Liver (tissue), 9 donors: ENCODE measurements around the gene MTOR. TPM values are rescaled to one million over a fixed set of nuclear protein-coding genes. Genes with fewer than 3 reads are reported as not detected.

Experiments used
- DNase-seq: peaks from one replicate; pipeline ENCODE4 v3.0.0-alpha.2; 2017; ENCODE audit warnings: low spot score
- H3K27ac ChIP-seq, 2 donors: one replicate each; pipeline ENCODE4 v1.7.0; 2013; ENCODE audit warnings: inconsistent platforms in 2 of 2, low read length in 2 of 2, control low read depth in 1 of 2, low read depth in 1 of 2, mild to moderate bottlenecking in 1 of 2
- H3K27me3 ChIP-seq, 4 donors: one replicate each; pipeline versions ENCODE4 v1.6.1 to v1.7.0; 2013; ENCODE audit warnings: low read length in 3 of 4, inconsistent platforms in 1 of 4, mild to moderate bottlenecking in 1 of 4, moderate library complexity in 1 of 4; ENCODE audit not compliant: control insufficient read depth in 4 of 4, insufficient read depth in 4 of 4
- H3K36me3 ChIP-seq, 4 donors: one replicate each; pipeline versions ENCODE4 v1.6.1 to v1.7.0; 2013; ENCODE audit warnings: low read length in 3 of 4, mild to moderate bottlenecking in 3 of 4, low read depth in 1 of 4, moderate library complexity in 1 of 4; ENCODE audit not compliant: control insufficient read depth in 4 of 4, insufficient read depth in 3 of 4
- H3K4me1 ChIP-seq, 4 donors: one replicate each; pipeline versions ENCODE4 v1.6.1 to v1.7.0; 2013; ENCODE audit warnings: low read length in 3 of 4, mild to moderate bottlenecking in 3 of 4, moderate library complexity in 1 of 4; ENCODE audit not compliant: control insufficient read depth in 4 of 4, insufficient read depth in 4 of 4
- H3K4me3 ChIP-seq, 3 donors: one replicate each; pipeline versions ENCODE4 v1.6.1 to v1.7.0; 2013; ENCODE audit warnings: low read length in 3 of 3, control low read depth in 1 of 3, low read depth in 1 of 3, mild to moderate bottlenecking in 1 of 3
- H3K9ac ChIP-seq, 2 donors: one replicate each; pipeline ENCODE4 v1.7.0; 2013; ENCODE audit warnings: low read length in 2 of 2, mild to moderate bottlenecking in 2 of 2, moderate library complexity in 2 of 2, control low read depth in 1 of 2, low read depth in 1 of 2
- H3K9me3 ChIP-seq, 4 donors: one replicate each; pipeline versions ENCODE4 v1.6.1 to v1.7.0; 2013; ENCODE audit warnings: low read length in 3 of 4; ENCODE audit not compliant: control insufficient read depth in 4 of 4
- CTCF ChIP-seq: fragments of 150-350 bp; IDR thresholded peaks from 2 replicates; pipeline ENCODE4 v1.5.1; 2017; ENCODE audit warnings: improper control_type of control experiment, low read depth, low read length; ENCODE audit not compliant: missing input control
- EGR1 ChIP-seq, 2 donors: IDR thresholded peaks; 2 replicates each; pipeline ENCODE4 v1.6.1; 2016 to 2018; ENCODE audit warnings: antibody characterized with exemption in 2 of 2, low read depth in 2 of 2
- FOXA1 ChIP-seq: IDR thresholded peaks from 2 replicates; pipeline ENCODE4 v1.6.1; 2016; ENCODE audit warnings: antibody characterized with exemption
- FOXA2 ChIP-seq: IDR thresholded peaks from 2 replicates; pipeline ENCODE4 v1.6.1; 2016; ENCODE audit warnings: antibody characterized with exemption
- GABPA ChIP-seq, 2 donors: IDR thresholded peaks in 1 of 2; conservative IDR thresholded peaks in 1 of 2; 2 replicates each; pipeline ENCODE4 v1.6.1; 2016; ENCODE audit warnings: antibody characterized with exemption in 2 of 2, mild to moderate bottlenecking in 1 of 2, moderate library complexity in 1 of 2
- HNF4A ChIP-seq, 2 donors: conservative IDR thresholded peaks; 2 replicates each; pipeline ENCODE4 v1.6.1; 2016; ENCODE audit warnings: antibody characterized with exemption in 2 of 2, mild to moderate bottlenecking in 2 of 2
- HNF4G ChIP-seq: IDR thresholded peaks from 2 replicates; pipeline ENCODE4 v1.6.1; 2016; ENCODE audit warnings: antibody characterized with exemption
- JUND ChIP-seq, 2 donors: IDR thresholded peaks; 2 replicates each; pipeline ENCODE4 v1.6.1; 2016; ENCODE audit warnings: antibody characterized with exemption in 2 of 2
- NR2F2 ChIP-seq: IDR thresholded peaks from 2 replicates; pipeline ENCODE4 v1.6.1; 2016; ENCODE audit warnings: antibody characterized with exemption
- RAD21 ChIP-seq, 2 donors: IDR thresholded peaks; 2 replicates each; pipeline ENCODE4 v1.6.1; 2016; ENCODE audit warnings: antibody characterized with exemption in 2 of 2, mild to moderate bottlenecking in 2 of 2
- REST ChIP-seq: IDR thresholded peaks from 2 replicates; pipeline ENCODE4 v1.6.1; 2016; ENCODE audit warnings: antibody characterized with exemption, mild to moderate bottlenecking
- RXRA ChIP-seq, 2 donors: IDR thresholded peaks; 2 replicates each; pipeline ENCODE4 v1.6.1; 2017 to 2018; ENCODE audit warnings: antibody characterized with exemption in 2 of 2, mild to moderate bottlenecking in 1 of 2
- SP1 ChIP-seq: IDR thresholded peaks from 2 replicates; pipeline ENCODE4 v1.6.1; 2018; ENCODE audit warnings: antibody characterized with exemption, mild to moderate bottlenecking
- TAF1 ChIP-seq: conservative IDR thresholded peaks from 2 replicates; pipeline ENCODE4 v1.6.1; 2016; ENCODE audit warnings: antibody characterized with exemption, mild to moderate bottlenecking
- YY1 ChIP-seq: IDR thresholded peaks from 2 replicates; pipeline ENCODE4 v1.6.1; 2016; ENCODE audit warnings: antibody characterized with exemption, mild to moderate bottlenecking
- ZBTB33 ChIP-seq: IDR thresholded peaks from 2 replicates; pipeline ENCODE4 v1.6.1; 2016; ENCODE audit warnings: antibody characterized with exemption
- WGBS: extraction: QIAGEN DNeasy Blood & Tissue Kit; methylation state at CpG from one replicate; pipeline ENCODE4 v1.1.7; 2013; 5-methylcytosine and 5-hydroxymethylcytosine counted together
- polyA plus RNA-seq, 2 donors: library from polyadenylated mRNA; stranded (reverse) in 1 of 2; unstranded in 1 of 2; fragments of 200-250 nt in 1 of 2; fragments of >200 nt in 1 of 2; fragmentation: Nextera tagmentation in 1 of 2; extraction: Ambion mirVana in 1 of 2; gene quantifications; one replicate each; pipeline versions ENCODE4 v1.2.1 to v1.2.3, GENCODE V29; 2013 to 2015
- total RNA-seq, 2 donors: library from RNA; depleted of rRNA; stranded (reverse); fragments of >200 nt; gene quantifications; one replicate each; pipeline ENCODE4 v1.2.3, GENCODE V29; 2014
- TF ChIP-seq, protein P1 (sequence below): IDR thresholded peaks from 2 replicates; pipeline ENCODE4 v1.6.1; 2016; ENCODE audit warnings: antibody characterized with exemption
- TF ChIP-seq, protein P2 (sequence below): IDR thresholded peaks from 2 replicates; pipeline ENCODE4 v1.6.1; 2016; ENCODE audit warnings: antibody characterized with exemption
- donor health status: healthy.
- donor health status: healthy.
- donor health status: healthy.
- donor health status: healthy.
- donor health status: healthy.

Gene MTOR
- total and polyA plus RNA-seq, 4 donors, result 11.6 to 45.0 (median 19.9) TPM

GRCh38 chr1:11216074-11216473, 46.3 kb downstream of the MTOR start:
- no peaks in the 10 kb centered on the region for H3K27me3 ChIP-seq
- DNase-seq, result no peak
- H3K9ac ChIP-seq, result no peak overlapping the region
- no peak overlapping the region for H3K27ac ChIP-seq
- peaks cover 9 to 58% (median 45%) of the 10 kb centered on the region in 4 donors for H3K36me3 ChIP-seq
- H3K9me3 ChIP-seq, result no peaks in the 10 kb centered on the region
- peaks cover 0 to 5% (median 2%) of the 10 kb centered on the region in 4 donors for H3K4me1 ChIP-seq
- TF ChIP-seq HNF4A (conservative IDR thresholded peaks at IDR 0.05), result peak in 1 of 2 donors; percentile 36
- TF ChIP-seq FOXA2, result no peak
- peak; percentile 32 to 82 for TF ChIP-seq RXRA (IDR thresholded peaks at IDR 0.05)
- peak; percentile 65 for TF ChIP-seq SP1
- WGBS, result 98% methylated on average over 1 of the region's 1 CpG
- H3K4me3 ChIP-seq, result no peak overlapping the region

DNA sequence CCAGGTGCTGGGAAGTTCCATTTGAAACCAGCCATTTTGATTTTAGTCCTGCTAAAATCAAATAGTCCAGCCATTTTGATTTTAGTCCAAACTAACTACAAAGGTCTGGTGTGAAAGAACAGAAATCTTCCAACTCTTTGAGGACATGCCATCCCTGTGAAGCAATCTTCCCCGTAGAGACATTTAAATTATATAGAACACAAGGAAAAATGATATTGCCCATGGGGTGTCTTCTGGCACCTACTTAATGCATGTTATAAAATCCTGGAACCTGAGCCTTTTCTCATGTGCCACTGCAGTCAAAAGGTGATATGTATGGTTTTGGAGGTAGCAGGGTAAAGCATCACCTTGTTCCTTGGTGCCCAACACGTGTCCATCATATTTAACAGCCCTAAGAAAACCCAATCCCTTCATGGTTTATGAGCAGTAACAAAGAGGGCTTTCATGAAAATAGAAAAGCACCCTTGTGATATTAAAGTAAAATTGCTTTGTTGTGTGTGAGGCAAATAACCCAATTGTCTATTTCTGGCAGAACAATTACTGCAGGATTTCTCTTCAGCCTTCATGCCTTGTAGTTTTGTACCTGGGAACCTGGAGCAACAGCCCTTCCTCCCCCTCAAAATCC, 46.9 kb downstream of the MTOR start:
- H3K4me1 ChIP-seq, result peaks cover 0 to 5% (median 2%) of the 10 kb centered on the region in 4 donors
- peaks cover 9 to 62% (median 44%) of the 10 kb centered on the region in 4 donors for H3K36me3 ChIP-seq
- H3K9ac ChIP-seq, result no peak overlapping the region
- WGBS, result 96% methylated on average over 2 of the region's 2 CpGs
- TF ChIP-seq CTCF (no peak), GABPA (IDR thresholded peaks at IDR 0.05 in 1 of 2, conservative IDR thresholded peaks at IDR 0.05 in 1 of 2) (no peak), ZBTB33 (no peak), RXRA (IDR thresholded peaks at IDR 0.05) (no peak), FOXA2 (no peak), TAF1 (no peak), HNF4A (conservative IDR thresholded peaks at IDR 0.05) (no peak), NR2F2 (no peak), REST (no peak), HNF4G (no peak), JUND (IDR thresholded peaks at IDR 0.05) (no peak), SP1 (no peak), RAD21 (IDR thresholded peaks at IDR 0.05) (no peak), EGR1 (IDR thresholded peaks at IDR 0.05; ENCODE audit: low read depth in 2 of 2) (no peak), YY1 (no peak), FOXA1 (no peak)
- TF ChIP-seq, protein P1, sequence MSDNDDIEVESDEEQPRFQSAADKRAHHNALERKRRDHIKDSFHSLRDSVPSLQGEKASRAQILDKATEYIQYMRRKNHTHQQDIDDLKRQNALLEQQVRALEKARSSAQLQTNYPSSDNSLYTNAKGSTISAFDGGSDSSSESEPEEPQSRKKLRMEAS, result no peak
- TF ChIP-seq, protein P2, sequence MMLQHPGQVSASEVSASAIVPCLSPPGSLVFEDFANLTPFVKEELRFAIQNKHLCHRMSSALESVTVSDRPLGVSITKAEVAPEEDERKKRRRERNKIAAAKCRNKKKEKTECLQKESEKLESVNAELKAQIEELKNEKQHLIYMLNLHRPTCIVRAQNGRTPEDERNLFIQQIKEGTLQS, result no peak
- DNase-seq, result no peak
- no peaks in the 10 kb centered on the region for H3K27me3 ChIP-seq
- H3K9me3 ChIP-seq, result no peaks in the 10 kb centered on the region
- H3K4me3 ChIP-seq, result no peak overlapping the region
- H3K27ac ChIP-seq, result no peak overlapping the region
